GM18508 (cell line): ENCODE data around the gene CHCHD3.

Experiments used
- ATAC-seq: cut with Tn5 transposase; IDR thresholded peaks from one replicate; pipeline ENCODE4 v1.9.1; 2021; ENCODE audit warnings: moderate number of reproducible peaks; ENCODE audit not compliant: insufficient read depth, unreplicated experiment

Gene CHCHD3

GRCh38 chr7:132759482-132760243 is 322.2 kb downstream of the CHCHD3 start:
- ATAC-seq = no peak

GRCh38 chr7:132758986-132759385 is 322.9 kb downstream of the CHCHD3 start:
- ATAC-seq = no peak

- ATAC-seq = no peak
Measured at GRCh38 chr7:132757783-132758182, 324.1 kb downstream of the CHCHD3 start.

DNA sequence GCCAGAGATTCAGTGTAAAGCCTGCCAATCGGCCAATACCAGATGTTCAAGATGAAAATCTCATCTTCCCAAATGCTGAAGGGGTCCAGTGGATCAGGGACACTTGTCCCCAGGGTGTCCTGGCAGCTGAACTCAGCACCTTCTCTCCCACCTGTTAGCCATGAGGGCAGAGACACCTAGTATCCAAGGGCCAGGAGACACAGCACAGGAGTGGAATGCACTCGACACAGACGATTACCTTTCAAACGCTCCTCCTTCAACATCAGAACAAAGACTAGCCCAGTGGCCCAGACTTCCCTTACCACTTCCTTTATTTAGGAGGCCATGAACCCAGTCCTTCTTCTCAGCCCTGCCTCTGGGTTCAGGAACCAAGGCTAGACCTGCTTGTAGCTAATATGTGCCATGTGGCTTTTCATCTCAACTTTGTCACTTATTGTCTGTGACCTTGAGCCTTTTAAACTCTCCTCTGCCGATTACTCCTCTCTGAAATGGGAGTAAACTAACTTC is 325.4 kb downstream of the CHCHD3 start:
- no peak for ATAC-seq

DNA sequence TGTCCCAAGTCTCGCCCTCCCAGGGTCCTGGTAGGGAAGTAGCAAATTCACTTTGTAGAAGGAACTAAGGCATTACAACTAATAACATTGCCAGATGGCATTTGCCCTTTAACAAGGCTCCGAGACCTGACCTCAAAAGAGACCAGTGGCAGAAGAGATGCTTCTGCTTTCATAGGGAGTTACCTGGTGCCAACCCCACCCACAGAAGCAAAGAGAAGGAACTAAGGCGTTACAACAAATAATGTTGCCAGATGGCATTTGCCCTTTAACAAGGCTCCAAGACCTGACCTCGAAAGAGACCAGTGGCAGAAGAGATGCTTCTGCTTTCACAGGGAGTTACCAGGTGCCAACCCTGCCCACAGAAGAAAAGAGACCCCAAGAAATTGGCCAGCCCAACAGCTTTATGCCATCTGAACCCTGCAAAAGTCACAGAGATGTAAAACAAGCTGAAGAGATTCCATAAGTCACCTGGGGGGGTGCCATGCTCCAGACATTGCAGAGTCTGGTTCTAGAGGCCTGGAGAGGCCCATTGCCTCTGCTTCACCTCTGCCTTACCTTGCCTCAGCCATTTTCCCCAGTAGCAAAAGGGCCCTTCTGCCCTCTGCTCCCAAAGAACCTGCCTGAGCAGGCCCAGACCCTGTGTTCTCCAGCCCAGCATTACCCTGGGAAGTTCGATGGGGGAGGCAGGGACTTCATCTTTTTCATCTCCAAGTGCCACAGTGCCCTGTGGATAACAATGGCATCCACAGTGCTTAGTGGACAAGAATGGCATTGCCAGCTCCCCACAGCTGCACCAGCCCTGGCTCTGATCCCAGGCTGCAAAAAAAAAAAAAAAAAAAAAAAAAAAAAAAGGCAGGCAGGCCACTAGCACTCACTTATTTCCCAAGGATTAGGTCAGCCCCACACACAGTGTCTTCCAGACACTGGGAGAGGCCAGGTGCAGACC is 326.1 kb downstream of the CHCHD3 start:
- no peak for ATAC-seq

DNA sequence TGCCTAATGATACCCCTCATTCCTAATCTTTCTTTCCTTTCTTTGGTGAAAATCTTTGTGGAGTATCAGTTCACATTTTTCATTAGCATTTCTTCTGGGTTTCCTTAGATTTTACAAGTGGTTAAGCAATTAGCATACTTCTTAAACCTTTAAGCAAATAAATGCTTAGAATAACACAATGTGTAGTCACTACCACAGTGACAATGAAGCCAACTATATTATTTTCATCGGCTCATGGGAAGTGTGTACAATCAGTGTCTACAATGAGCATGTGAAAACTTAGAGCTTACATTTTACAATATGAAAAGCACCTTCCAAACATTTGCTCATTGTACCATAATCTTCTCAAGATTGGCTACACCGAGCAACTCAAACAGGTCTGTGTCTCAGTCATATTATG is 329.5 kb downstream of the CHCHD3 start:
- ATAC-seq = no peak

- no peak for ATAC-seq
Measured at GRCh38 chr7:132751244-132751647, 330.6 kb downstream of the CHCHD3 start.

GRCh38 chr7:132750530-132751217 is 331.2 kb downstream of the CHCHD3 start:
- ATAC-seq = no peak

DNA sequence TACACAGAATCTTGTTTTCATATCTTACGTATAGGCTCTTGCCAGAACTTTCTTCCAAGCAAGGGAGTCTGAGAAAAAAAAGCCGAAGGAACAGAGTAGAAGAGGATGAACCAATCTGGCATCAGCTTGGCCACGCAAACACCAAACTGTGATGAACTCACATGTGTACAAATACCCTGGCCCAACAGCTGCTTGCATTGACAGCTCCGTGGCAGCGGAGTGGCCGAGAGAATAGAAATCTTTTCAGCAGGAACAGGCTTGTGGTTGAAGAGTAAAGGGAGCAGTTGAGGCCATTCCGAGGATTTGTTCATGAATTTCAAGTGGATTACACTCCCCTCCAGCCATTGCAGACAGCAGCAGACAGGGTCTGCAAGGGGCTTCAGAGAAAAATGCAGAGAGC is 331.8 kb downstream of the CHCHD3 start:
- no peak for ATAC-seq

GRCh38 chr7:132745510-132745909 is 336.4 kb downstream of the CHCHD3 start:
- no peak for ATAC-seq

DNA sequence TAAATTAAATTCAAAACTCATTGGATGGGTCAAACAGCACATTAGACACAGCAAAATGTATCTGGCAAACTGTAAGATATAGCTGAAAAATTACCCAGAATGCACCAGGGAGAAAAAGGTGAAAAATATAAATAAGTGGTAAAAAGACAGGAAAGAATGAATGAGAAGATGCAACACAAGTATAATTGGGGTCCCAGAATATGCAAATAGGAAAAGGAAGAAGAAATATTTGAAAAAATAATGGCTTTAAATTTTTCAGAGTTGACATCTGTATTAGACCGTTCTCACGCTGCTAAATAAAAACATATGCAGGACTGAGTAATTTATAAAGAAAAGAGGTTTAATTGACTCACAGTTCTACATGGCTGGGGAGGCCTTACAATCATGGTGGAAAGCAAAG is 337.9 kb downstream of the CHCHD3 start:
- ATAC-seq = no peak

GRCh38 chr7:132742189-132742612 is 339.7 kb downstream of the CHCHD3 start:
- no peak for ATAC-seq

DNA sequence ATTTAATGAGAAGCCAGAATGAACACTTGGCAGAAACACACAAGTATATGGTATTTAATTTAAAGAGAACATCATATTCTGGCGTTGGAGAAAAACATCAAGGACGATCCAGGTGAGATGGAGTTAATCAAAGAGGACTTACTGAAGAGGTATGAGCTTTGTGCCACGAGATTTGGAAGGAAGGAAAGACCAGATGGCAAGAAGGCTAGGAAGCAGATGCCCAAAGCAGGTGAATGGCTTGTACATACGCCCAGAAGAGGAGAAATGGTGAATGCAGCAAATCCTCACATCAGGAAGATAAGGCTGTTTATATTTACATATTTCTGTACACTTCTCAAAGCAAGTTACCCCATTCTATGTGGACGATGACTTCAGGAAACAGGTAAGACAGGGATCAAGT is 341.7 kb downstream of the CHCHD3 start:
- ATAC-seq = no peak

- no peak for ATAC-seq
Measured at GRCh38 chr7:132739271-132739955, 342.5 kb downstream of the CHCHD3 start.

- ATAC-seq = no peak
Measured at GRCh38 chr7:132738254-132738653, 343.6 kb downstream of the CHCHD3 start.

DNA sequence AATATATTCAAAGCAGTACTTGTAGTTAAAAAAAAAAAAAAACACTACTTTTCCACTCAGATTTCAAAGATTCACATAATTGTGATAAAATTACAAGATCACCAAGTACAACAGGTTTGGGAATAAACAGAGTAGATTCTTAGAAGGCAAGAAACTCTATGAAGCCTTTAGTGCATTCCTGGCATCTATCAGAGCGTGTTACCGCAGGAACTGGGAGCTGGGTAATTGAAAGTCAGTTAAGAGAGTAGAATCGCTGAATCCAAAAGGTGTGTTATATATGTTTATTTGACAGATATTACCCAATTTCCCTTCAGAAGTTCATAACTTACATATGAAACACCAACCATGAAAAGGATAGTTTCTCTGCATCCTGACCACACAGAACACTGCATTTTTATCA is 346.4 kb downstream of the CHCHD3 start:
- ATAC-seq = no peak
